Stimulated activated CD4-positive, alpha-beta T cell treated with anti-CD3 and anti-CD28 coated beads, Interleukin-15, amount 100 ng/mL, for 1 hour (primary cell): ENCODE data around the gene SMARCB1.

Source experiments
- DNase-seq, 2 donors: peaks; one replicate each; pipeline ENCODE4 v3.0.0-alpha.2; 2020; ENCODE audit warnings: low read depth in 1 of 2, low spot score in 1 of 2

Gene SMARCB1

GRCh38 chr22:23801886-23802377, 15.2 kb downstream of the SMARCB1 start:
- DNase-seq, result no peak

GRCh38 chr22:23803001-23803819, 16.4 kb downstream of the SMARCB1 start:
- DNase-seq, result no peak

GRCh38 chr22:23804781-23805291, 18.1 kb downstream of the SMARCB1 start:
- no peak for DNase-seq

- no peak for DNase-seq
Measured at GRCh38 chr22:23806837-23807236, 20.1 kb downstream of the SMARCB1 start.

GRCh38 chr22:23812378-23812777, 25.6 kb downstream of the SMARCB1 start:
- no peak for DNase-seq

GRCh38 chr22:23815541-23816155, 28.9 kb downstream of the SMARCB1 start:
- no peak for DNase-seq

GRCh38 chr22:23816156-23816976, 29.6 kb downstream of the SMARCB1 start:
- no peak for DNase-seq

GRCh38 chr22:23817146-23817545, 30.4 kb downstream of the SMARCB1 start:
- DNase-seq, result no peak

GRCh38 chr22:23818541-23818940, 31.8 kb downstream of the SMARCB1 start:
- DNase-seq, result no peak

- DNase-seq, result no peak
Measured at GRCh38 chr22:23820748-23821211, 34.0 kb downstream of the SMARCB1 start.

- DNase-seq, result no peak
Measured at GRCh38 chr22:23822101-23822671, 35.4 kb downstream of the SMARCB1 start.

- no peak for DNase-seq
Measured at GRCh38 chr22:23823331-23823791, 36.6 kb downstream of the SMARCB1 start.

GRCh38 chr22:23824476-23825245, 37.9 kb downstream of the SMARCB1 start:
- DNase-seq, result no peak

- DNase-seq, result no peak
Measured at GRCh38 chr22:23825246-23825905, 38.6 kb downstream of the SMARCB1 start.

- DNase-seq, result no peak
Measured at GRCh38 chr22:23826510-23827350, 40.0 kb downstream of the SMARCB1 start.

GRCh38 chr22:23827351-23827995, 40.7 kb downstream of the SMARCB1 start:
- DNase-seq, result no peak

- DNase-seq, result no peak
Measured at GRCh38 chr22:23828800-23829680, 42.3 kb downstream of the SMARCB1 start.
